GM18909 (cell line): ENCODE measurements around the gene NFIA.

Experiments used
- ATAC-seq: cut with Tn5 transposase; IDR thresholded peaks from one replicate; pipeline ENCODE4 v1.9.1; 2021; ENCODE audit warnings: mild to moderate bottlenecking; ENCODE audit not compliant: unreplicated experiment, poor library complexity

NFIA gene

GRCh38 chr1:61081686-61082310 is 563 bp upstream of the NFIA start:
- no peak for ATAC-seq

GRCh38 chr1:61083013-61083806 is 849 bp downstream of the NFIA start:
- ATAC-seq: no peak

DNA sequence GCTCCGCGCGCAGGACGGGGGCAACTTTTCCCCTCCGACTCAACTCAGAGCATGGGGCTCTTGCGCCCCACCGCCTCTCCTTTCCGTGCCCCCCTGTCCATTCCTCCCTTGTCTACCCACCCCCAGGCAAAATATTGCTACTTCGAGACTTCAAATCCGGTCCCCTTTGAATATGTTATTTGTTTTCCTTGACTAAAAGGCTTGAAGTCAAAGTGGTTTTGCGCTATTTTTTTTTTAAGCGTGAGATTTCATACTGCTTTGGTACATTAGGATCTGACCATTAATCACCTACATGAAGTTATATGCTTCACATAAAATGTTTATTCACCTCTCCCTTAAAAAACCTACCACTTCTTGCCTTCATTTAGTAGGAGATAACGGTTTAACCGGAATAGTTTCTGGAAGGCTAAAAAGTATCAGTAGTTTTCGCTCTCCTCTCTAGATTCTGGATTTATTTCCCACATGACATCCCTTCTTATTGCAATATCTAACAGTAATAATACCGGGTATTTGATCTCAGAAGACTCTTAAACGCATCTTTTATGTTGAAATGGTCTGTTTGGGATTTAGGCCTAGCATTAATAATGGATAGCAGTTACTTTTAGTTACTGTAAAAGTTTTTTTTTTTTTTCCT is 1.6 kb downstream of the NFIA start:
- no peak for ATAC-seq

DNA sequence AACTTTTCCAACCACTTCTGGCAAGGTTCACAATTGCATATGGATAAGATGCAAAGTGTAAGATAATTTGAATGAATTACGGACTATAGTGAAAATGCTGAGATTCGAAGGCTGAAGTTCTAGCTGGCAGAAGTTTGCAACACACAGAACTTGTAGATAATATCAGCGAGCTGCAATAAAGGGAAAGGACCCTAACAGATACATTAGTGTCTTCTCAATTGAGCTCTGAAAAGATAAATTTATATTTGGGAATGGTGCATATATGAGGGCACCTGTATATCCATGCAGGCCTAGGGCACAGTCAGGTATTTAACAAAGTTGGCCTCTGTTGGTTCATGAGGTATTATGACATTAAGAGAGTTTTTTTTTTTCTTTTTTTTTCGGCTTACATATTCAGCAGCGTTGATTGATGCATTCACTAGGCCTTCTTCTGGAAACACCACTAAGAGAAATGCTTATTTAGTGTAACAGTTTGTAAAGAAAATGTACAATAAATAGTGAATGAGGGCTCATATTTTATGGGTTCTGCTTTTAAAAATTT is 2.2 kb downstream of the NFIA start:
- ATAC-seq: no peak

DNA sequence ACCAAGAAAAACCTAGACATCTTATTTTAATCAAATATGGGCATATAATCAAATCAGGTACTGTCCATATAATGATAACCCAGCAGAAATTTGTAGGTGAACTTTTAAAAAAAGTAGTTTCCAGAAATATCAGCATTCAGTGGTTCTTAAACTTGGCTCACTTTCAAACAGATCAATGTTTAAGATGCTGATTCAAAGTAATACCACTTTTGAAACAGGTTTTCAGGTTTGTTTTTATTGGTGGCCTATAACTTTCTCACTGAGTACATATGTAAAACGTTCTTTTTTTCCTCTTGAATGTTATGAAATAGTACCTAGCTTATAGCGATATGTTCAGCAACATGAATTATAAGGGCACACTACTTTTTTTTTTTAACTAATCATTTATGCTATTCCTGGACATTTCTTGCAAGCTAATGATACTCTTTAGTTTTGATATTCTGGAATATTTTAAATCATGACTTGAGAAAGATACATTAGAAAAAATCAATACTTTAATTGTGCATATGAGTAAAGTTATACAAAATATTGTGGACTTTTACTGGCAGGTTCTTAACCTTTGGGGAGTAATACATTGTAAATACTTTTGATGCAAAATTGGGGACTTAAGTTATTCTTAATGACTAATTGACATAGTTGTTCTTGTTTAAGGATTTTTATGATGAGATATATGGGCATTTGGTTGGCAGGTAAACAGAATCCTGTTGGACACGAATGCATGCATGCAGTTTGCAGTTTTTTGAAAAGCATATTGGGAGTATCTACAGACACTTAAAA is 3.0 kb downstream of the NFIA start:
- no peak for ATAC-seq

DNA sequence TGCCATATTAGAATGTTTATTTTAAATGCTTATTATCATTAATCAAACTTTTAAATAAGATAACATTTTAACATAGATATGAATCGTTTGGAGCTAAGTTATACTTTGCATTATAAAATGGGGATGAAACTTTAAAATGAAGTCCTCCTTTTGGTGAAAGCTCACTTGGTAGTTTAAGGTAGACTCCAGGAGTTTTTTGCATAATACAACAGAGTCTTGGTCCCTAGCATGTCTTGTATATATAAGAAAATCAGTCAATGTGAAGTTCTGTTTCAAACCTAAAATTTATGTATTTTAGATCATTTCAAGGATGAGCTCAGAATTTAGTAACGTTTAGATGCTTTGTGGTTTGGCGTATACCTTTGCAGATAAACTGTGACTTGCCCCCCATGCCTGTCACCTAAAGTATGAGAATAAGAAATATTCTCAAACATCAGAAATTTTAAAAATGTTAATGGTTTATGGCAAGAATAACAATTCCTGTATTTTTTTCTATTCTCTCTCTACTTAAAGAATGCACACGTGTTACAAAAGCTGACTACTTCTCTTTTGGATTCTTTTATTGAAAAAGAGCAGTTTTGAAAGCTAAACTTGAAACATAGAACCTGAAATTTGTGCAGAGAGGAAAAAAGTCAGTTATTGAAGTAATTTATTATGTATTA is 3.8 kb downstream of the NFIA start:
- ATAC-seq: no peak

- ATAC-seq: no peak
These were observed 5.2 kb downstream of the NFIA start for GRCh38 chr1:61087571-61087970.

- ATAC-seq: no peak
These were observed 6.0 kb downstream of the NFIA start for GRCh38 chr1:61088163-61088974.

DNA sequence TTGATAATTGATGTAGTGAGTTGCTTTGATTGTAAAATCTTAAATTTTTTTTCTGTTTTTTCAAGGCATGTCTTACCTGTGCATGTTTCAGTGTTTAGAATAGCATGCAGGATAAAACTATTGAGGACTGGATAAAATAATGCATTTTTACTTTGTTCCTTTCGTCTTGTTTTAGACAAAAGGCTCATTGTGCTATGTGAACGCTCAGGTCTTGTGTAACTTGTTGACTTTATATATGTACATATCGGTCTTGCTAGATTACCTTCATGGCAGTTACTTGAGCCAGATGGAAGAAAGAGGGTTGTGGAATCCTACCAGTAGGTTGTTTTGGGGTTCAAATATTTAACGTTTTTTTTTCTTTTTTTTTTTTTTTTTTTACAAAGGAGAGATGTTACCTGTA is 7.0 kb downstream of the NFIA start:
- ATAC-seq: no peak

DNA sequence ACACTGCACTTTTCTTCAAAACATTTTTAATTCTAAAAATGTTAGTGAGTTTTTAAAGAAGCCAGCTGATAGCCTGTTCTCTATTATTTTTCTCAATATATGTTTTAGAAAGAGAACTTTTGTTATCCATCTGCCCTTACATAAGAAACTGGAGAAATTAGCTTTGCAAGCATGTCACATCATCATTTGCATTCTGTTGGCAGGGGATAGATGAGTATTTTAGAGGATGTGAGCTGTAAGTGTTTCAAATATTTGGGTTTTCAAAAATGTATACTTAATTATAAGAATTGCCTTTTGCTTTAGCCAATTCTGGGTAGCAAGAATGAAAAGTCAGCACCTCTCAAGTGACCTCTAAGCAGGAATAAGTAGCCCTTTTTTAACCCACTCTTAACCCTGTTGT is 7.4 kb downstream of the NFIA start:
- ATAC-seq: no peak

DNA sequence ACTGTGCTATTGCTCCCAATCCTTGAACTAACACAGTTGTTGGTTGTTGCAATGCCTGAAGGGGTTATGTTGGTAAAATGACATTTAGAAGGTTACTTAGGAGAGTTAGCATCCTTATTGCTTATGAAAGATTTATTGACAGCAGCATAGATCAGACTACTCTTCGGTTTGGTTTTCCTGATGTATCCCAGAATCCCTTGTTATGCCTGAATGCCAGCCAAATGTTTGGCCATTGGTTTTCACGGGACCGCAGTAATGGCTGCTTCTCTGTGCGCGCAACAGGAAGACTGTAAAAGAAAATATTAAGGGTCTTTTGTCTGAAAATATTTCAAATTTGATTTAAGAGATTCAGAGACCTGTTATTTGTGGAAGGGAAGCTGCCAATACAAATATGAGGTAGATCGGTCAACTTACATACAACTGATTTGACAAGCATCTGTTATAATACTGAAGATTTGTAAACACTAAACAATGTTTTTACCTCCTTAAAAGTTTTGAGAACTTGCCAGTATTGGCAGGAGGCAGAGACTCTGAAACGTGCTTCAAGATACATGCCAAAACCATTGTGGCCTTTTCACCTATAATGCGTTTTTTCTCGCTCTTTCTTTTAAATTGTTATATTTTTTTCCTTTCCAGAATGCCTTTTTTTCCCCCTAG is 8.3 kb downstream of the NFIA start:
- no peak for ATAC-seq

- no peak for ATAC-seq
These were observed 9.1 kb downstream of the NFIA start for GRCh38 chr1:61091455-61091854.

- ATAC-seq: no peak
These were observed 10.3 kb downstream of the NFIA start for GRCh38 chr1:61092642-61093041.

GRCh38 chr1:61093525-61094137 is 11.3 kb downstream of the NFIA start:
- no peak for ATAC-seq

GRCh38 chr1:61094677-61095469 is 12.5 kb downstream of the NFIA start:
- ATAC-seq: no peak

DNA sequence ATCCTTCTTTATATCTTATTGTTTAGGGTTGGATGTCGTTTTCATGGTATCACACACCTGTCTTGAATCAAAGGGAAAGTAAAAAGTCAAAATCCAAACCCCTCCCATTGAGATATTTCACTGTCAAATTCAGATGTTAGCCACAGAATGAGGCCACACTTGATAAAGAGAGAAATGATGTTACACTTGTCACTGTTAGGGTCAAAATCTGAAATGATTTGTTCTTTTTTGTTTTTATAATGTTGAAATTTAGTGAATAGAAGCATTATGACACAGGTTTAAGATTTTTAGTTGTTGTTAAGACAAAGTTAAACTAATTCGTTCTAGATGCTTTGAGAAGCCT is 13.1 kb downstream of the NFIA start:
- ATAC-seq: no peak

DNA sequence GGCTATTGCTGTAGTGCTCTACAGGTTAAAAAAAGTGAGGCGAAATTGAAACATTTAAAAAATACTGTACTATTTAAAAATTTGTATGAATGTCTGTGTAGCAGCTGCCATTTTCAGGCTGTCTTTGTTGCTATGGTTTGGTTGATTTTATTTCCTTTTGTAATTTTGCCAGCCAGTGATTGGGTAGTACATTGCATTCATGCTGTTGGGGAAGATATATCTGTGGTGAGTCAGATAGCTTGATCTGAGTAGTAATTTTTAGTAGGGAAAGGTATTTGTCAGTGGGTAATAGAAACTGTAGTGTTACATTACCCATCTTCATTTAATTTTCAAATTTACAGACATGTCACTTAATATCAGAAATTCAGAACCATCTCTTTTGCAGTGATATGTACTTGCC is 15.0 kb downstream of the NFIA start:
- no peak for ATAC-seq

- no peak for ATAC-seq
These were observed 15.4 kb downstream of the NFIA start for GRCh38 chr1:61097722-61098121.
